HG03342 (cell line): Measurements from ENCODE around the gene LEMD2.
A peak's percentile ranks its signal among the peaks of the same experiment; 100 is the strongest.
"Not testable (repeated sequence)": the region's sequence is repeated elsewhere in the genome, so short reads cannot be mapped to it uniquely, and the experiment has no call there.

Experiments used
- ATAC-seq: cut with Tn5 transposase; IDR thresholded peaks from one replicate; pipeline ENCODE4 v1.9.1; 2021; ENCODE audit warnings: mild to moderate bottlenecking, moderate library complexity; ENCODE audit not compliant: unreplicated experiment

LEMD2 gene

DNA sequence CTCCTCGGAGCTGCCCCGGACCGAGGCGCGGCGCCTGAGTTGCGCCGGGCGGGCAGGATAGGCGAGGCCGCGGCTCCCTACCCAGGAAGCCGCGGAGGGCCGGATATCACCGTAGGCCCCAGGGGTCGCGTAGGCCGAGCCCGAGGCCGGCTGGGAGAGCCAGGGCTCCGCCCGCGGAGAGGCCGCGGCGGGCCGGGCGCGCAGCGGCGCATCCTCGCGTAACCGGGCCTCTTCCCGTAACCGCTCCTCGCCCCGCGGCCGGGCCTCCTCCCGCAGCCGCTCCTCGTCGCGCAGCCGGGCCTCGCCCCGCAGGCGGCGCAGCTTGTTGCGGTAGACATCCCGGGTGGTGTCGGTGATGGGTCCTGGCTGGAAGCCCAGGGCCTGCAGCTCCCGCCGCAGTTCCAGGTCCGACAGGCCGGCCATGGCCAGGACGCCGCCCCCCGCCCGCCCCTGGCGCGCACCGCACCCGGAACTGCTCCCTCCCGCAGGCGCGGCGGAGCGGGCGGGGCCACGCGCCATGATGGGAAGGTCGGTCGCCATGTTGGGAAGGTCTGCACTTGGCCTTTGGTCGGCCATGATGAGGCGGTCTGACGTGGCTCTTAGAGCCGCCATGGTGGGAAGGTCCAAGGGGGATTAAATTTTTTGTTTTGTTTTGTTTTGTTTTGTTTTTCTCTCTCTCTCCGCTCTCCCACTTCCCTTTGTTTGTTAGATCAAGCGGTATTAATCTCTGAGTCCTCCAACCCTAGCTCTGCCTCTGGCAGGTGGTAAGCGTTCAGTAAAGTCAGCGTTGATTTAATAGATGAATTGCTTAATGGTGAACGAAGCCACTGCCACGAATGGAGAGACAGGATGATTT is at the start of gene LEMD2:
Gene LEMD2, minus strand, starts transcription at position 437 of the 856 bp plus-strand sequence. Its CDS starts 14 bp downstream, at position 423.
- peak; percentile 82 for ATAC-seq

DNA sequence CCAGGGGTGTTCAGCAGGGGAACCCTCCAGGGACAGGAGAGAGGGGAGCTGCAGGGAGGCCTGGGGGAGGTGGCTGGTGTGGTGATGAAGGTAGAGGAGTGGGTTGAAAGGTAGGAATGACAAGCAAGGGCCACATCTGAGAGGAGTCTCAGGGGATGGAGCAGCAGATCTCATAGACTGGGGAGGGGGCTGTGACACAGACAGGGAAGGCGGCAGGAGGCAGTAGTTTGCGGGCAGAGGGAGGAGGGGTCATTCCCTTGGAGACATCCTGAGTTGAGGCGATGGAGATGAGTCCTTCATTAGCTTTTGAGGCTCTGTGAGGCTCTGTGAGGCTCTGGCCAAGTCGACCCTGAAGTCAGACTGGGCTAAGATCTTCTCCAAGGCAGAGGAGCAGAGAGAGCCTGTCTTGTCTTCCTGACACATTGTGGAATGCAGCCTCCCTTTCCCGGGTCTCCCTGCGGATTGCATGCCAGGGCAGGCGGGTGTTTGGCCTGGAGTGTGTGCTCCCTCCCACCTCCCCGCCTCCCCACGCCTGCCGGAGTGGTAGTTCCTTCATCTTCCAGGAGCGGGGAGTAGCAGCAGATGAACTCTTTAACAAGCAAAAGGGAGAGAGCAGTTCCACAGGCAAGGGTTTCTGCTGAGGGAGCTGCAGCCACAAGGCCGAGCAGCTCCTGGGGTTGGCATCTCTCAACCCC is 49.2 kb upstream of the LEMD2 start:
- no peak for ATAC-seq

- no peak for ATAC-seq
These were observed 48.0 kb upstream of the LEMD2 start for GRCh38 chr6:33836806-33837469.

DNA sequence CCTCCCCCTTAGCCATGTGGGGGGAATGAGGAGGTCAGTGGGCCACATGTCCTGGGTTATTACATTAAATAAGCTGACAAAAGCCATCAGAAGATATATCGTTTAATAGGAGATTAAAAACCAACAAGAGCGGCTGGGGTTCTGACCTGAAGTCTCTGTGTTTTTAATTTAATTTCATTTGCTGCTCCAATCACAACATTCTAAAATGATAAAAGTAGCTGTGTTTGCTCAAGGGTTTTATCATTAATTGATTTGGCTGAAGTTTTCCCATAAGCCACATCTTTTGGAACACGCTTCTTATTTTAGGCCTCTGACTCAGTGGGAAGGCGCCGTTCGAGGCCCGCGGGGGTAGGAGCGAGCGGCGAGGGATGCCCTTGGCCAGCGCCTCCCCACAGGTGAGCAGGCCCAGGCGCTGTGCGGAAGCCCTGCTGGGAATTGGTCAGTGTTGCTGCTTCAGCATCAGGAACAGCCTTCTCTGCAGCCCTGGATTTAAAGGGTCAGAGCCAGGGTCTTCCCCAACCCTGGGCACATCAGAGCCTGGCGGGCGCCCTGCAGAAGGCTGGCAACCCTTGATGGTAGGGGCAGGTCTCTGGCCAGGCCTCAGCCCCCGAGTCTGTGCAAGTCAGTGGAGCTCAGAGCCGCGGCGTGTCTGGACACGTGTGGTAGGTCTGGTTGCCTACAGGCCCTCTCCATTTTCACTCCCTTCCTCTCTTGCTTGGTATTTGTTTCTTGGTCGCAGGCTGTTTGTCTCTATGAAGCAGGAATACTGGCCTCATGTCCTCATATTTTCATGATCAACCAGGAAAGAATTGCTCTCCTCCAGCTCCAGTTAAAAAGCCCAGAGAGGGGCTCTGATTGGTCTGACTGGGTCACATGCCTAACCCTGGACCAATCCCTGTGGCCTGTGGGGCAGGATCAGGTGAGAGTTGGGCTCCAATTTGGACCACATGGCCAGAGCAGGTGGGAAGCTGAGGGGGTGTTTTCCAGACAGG is 45.8 kb upstream of the LEMD2 start:
- ATAC-seq: no peak

GRCh38 chr6:33833599-33833998 is 44.7 kb upstream of the LEMD2 start:
- ATAC-seq: no peak

- ATAC-seq: not testable (repeated sequence)
These were observed 43.9 kb upstream of the LEMD2 start for GRCh38 chr6:33832831-33833230.

DNA sequence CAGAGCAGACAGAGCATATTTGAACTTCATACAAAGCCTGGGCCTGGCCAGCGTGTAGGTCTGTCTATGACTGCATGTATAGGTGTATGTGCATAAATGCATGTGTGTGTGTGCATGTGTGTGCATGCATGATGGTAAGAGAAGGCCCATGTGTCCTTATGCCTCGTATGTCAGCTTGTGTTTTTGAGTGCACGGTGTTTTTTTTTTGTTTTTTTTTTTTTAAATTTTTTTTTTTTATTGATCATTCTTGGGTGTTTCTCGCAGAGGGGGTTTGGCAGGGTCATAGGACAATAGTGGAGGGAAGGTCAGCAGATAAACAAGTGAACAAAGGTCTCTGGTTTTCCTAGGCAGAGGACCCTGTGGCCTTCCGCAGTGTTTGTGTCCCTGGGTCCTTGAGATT is 42.8 kb upstream of the LEMD2 start:
- ATAC-seq: not testable (repeated sequence)

GRCh38 chr6:33830635-33831240 is 41.8 kb upstream of the LEMD2 start:
- no peak for ATAC-seq

DNA sequence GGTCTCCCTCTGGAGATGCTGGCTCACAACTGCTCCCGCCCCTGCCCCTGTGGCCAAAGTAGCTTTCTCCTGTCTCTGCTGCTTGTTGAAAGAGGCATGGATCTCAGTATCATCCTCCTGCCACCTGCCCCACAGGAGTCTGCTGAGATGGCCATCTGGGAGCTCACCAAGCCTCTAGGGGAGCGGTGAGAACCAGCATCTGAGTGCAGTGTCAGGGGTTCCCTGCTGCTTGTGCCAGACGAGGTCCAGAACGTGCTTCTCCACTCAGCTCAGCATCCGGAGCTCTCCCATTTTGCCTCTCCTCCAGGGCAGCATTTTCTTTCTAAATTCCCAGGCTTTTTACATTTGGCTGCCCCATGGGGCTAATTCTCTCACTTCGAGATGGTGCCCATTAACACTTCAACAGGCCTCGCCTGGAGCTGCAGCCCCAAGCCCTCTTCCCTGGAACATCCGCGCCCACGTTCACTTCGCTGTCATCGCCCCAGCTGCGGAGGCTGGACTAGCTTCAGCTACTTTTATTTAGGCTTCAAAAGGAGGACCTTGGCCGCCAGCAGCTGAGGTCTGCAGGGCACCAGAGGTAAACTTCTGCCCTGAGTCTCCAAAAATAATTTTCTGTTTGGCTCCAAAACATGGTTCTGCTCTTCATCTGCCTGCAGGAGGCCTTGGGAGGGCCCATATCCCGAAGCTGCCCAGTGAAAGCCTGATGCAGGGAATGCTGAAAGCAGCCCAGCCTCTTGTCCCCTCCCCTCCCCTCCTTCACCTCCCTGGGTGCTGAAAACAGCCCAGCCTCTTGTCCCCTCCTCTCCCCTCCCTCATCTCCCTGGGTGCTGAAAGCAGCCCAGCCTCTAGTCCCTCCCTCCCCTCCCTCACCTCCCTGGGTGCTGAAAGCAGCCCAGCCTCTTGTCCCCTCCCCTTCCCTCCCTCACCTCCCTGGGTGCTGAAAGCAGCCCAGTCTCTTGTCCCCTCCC is 40.1 kb upstream of the LEMD2 start:
- ATAC-seq: no peak

DNA sequence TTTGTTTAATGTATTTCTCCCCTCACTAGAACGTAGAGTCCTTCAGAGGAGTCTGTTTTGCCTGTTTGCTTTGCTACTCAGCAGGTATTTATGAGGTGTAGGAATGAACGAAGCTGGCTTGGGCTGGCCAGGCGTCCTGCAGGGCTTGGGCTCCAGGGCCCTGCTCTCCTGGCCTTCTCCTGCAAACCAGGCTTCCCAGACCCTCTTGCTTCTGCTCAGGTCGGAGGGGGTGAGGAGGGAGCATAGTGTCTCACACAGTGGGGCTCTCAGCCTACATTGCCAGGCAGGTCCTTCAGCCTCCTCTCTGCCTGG is 39.5 kb upstream of the LEMD2 start:
- ATAC-seq: no peak

DNA sequence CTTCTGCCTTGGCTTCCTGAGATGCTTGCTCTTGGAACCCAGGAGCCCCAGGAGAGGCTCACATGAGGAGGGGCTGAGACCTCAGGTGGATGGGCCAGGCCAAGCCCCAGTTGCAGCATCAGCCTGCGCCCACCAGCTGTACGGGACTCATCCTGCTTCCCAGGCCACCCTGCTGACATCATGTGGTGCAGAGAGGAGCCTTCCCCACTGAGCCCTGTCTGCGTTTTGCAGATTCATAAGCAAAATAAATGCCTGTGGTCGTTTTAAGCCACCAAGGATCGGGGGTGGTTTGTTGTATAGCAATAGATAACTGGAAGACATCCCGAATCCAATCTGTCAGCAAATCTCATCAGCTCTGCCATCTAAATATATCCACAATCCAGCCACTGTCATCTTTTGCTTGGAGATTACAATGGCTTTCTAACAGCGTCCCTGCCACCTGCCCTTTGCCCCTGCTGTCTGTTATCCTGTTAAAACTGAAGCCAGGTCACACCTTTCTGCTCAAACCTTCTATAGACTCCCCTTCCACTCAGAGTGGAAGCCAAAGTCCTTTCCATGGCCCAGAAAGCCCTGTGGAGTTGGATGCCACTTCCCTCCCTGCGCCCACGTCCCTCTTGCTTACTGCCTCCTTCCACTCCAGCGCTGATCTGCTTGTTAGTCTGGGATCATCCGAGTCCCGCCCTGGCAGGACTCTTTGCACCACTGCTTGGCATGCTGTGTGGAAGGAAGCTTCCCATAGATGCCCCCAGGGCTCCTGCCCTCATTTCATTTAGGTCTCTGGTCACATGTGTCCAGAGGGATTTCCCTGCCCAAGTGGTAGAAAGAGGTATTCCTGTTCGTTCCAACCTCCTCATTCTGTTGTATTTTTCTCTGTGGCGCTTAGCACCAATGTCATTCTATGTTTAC is 38.9 kb upstream of the LEMD2 start:
- no peak for ATAC-seq

DNA sequence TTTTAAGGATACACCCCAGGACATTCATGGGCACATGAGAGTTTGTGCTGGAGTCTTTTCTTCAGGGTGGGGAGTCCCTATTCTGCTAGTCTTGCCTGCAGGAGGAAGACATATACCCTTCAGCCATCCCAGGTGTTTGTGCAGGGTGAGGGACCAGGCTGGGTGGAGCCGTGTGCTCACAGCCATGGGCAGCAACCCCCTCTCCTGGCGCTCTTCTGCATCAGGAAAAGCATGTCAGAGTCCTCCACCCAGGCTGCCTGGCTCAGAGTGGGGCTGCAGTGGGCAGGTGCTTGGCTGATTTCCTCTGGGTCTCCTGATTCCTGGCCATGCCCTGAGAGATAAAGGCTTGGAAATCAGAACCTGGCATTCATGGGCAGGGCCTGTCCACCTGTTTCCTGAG is 37.6 kb upstream of the LEMD2 start:
- ATAC-seq: no peak

DNA sequence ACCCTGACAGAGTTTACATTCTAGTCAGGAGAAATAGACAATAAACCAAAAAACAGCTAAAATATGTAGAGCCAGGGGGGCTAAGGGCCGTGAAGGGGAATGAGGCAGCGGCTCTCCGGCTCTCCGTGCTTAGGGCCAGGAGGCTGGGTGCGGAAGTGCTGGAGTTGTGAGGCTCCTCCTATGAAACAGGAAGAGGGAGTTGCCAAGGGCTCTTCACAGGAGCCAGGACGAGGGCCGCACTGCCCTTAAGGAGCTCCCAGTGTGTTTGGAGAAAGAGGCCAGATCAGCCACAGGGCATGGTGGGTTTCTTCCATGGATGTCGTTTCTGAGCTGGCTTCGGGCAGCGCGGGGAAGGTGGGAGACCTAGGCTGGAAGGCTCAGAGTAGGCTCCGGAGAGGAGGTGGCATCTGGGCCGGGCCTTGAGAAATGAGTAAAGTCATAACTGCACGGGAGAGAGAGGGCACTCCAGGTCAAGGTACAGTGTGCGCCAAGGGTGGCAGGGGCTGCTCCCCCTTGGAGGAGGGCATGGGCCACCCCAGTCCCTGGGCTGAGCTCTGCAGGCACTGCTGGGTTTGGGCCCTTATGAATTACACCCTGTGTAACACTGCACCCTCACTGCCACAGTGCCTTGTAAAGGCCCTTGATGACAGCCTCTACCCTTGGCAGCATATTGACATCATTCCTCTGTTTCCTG is 35.7 kb upstream of the LEMD2 start:
- no peak for ATAC-seq

DNA sequence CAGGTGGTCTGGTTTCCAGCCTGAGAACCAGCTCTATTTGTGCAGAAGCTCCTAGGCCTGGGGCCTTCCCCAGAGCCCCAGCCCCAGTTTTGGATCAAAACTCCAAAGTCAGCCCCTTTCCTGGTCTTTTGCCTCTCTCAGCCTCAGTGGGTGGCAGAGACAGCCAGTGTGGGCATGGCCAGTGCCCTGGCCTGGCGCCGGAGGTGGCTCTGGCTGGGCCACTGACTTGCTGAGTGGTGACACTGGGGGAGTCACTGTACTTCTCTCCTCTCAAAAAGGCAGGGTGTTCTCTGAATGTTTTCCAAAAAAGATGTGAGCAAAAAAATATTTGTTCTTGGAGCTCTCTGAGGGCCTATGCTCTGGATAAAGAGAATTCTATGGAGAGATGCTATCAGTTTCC is 34.9 kb upstream of the LEMD2 start:
- no peak for ATAC-seq

GRCh38 chr6:33822575-33823395 is 33.9 kb upstream of the LEMD2 start:
- no peak for ATAC-seq

GRCh38 chr6:33820784-33821520 is 32.0 kb upstream of the LEMD2 start:
- ATAC-seq: no peak
